Myocyte (in vitro differentiated cells): ENCODE data around the gene FEM1C. TPM values are rescaled to one million over a fixed set of nuclear protein-coding genes. Genes with fewer than 3 reads are reported as not detected.
"Not testable (repeated sequence)": the region's sequence is repeated elsewhere in the genome, so short reads cannot be mapped to it uniquely, and the experiment has no call there.

Source experiments
- DNase-seq: peaks from one replicate; pipeline ENCODE4 v3.0.0-alpha.2; 2012; ENCODE audit warnings: low read depth
- total RNA-seq: library from RNA; depleted of rRNA; stranded (reverse); fragments of >200 nt; gene quantifications from 2 replicates; pipeline ENCODE4 v1.2.3, GENCODE V29; 2014

Gene FEM1C
- total RNA-seq, 1 donor from 2014 or later = 18.7 TPM

- no peak for DNase-seq
Measured at GRCh38 chr5:115480271-115480670, 64.3 kb downstream of the FEM1C start.

GRCh38 chr5:115479166-115479873 is 65.3 kb downstream of the FEM1C start:
- DNase-seq = not testable (repeated sequence)

GRCh38 chr5:115478281-115478680 is 66.3 kb downstream of the FEM1C start:
- no peak for DNase-seq

GRCh38 chr5:115477581-115477980 is 67.0 kb downstream of the FEM1C start:
- DNase-seq = no peak

- DNase-seq = no peak
Measured at GRCh38 chr5:115475788-115476187, 68.8 kb downstream of the FEM1C start.

- DNase-seq = peak; percentile 69
Measured at GRCh38 chr5:115472271-115473025, 72.1 kb downstream of the FEM1C start.

- no peak for DNase-seq
Measured at GRCh38 chr5:115471345-115472063, 73.1 kb downstream of the FEM1C start.

GRCh38 chr5:115470921-115471320 is 73.7 kb downstream of the FEM1C start:
- DNase-seq = no peak

Other genes with a start within 250 kb of the FEM1C start
- gene CCDC112, start 248.1 kb downstream of the FEM1C start, total RNA-seq = 5.6 and 6.2 TPM in 2 replicates
- gene TICAM2, start 57.7 kb upstream of the FEM1C start, total RNA-seq = 1.2 and 4.0 TPM in 2 replicates
- gene TMED7, start 81.3 kb upstream of the FEM1C start, total RNA-seq = 120 and 140 TPM in 2 replicates